Astrocyte of the spinal cord (primary cell): ENCODE measurements around the gene RAI14.

Experiments
- DNase-seq: peaks from one replicate; pipeline ENCODE4 v3.0.0; 2011; ENCODE audit warnings: low read depth, low spot score
- H3K4me3 ChIP-seq: 2 replicates; pipeline ENCODE4 v1.5.1; 2011; ENCODE audit warnings: low read depth, mild to moderate bottlenecking, low read length, moderate library complexity
- CTCF ChIP-seq: IDR thresholded peaks from 2 replicates; pipeline ENCODE4 v1.5.1; 2012; ENCODE audit warnings: low read depth, mild to moderate bottlenecking, low read length, inconsistent platforms
- in situ Hi-C: cut with HindIII; loops from 2 replicates; pipeline ENCODE4 v1.10.0; 2017; ENCODE audit warnings: low sequenced_read_pairs

Gene RAI14

GRCh38 chr5:34715711-34716110 is 59.6 kb downstream of the RAI14 start:
- peak; percentile 39 for DNase-seq
- in situ Hi-C loops = no loop called here
- no peak overlapping the region for H3K4me3 ChIP-seq
- TF ChIP-seq CTCF = no peak

- H3K4me3 ChIP-seq = no peak overlapping the region
- DNase-seq = no peak
- in situ Hi-C loops = no loop called here
- no peak for TF ChIP-seq CTCF
These were observed 60.9 kb downstream of the RAI14 start for GRCh38 chr5:34716986-34717385.

DNA sequence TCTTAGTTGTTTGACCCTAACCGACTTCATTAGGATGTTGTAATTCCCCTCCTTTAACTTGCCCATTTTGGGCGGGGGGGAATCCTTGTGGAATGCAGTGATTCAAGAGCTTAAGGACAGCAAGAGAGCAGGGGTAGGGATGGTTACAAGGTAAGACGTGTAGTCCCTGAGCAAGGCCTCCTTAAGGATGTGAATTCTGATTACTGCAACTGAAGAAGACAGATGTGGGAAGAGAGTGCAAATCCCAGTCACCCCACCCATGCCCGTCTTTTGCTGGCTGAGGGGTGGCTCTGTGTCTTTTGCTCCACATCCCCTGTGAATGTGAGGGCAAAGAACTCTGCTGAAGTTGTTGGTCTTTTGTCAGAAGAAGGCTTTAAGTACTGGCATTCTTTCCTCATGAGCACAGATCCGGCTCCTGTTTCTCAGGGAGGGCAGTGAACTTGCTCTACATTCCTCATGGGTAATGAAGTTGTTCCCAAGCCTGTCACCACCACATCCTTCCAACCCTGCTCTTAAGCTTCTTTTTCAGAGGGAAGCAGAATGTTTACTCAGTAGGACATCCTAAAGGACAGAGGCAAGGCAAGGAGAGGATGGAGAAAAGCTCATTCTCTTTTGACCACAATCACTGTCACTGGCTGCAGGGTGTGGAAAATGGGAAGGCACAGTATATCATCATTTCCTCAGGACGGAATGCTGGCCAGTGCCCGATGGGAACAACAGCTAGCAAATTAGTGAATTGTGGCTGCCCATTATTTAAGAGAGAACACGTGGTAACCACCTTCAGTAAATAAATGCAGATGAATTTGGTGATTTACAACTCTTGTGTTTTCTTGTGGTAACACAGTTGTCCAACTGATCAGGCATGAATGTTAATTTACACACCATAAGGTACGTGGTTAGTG is 61.5 kb downstream of the RAI14 start:
- no peak overlapping the region for H3K4me3 ChIP-seq
- TF ChIP-seq CTCF = no peak
- in situ Hi-C loops = no loop called here
- peak; percentile 98 for DNase-seq

DNA sequence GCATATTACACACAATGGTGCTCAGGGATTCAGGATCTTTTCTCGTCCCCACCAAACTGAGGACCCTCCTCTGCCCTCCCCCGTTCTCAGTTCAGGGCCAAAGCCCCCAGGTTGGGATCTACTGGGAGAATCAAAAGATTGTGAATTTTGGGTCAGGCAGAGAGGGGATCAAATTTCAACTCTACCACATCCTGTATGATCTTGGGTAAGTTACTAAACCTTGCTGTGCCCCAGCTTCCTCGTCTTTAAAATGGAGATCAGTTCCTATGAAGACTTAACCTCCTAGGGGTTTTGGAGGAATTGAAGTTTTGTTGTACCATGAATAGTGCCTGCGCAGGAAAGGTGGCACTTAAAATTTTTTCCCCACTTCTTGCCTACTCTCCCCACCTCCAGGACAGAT is 62.4 kb downstream of the RAI14 start:
- no peak for TF ChIP-seq CTCF
- H3K4me3 ChIP-seq = no peak overlapping the region
- peak; percentile 45 for DNase-seq
- in situ Hi-C loops = no loop called here

DNA sequence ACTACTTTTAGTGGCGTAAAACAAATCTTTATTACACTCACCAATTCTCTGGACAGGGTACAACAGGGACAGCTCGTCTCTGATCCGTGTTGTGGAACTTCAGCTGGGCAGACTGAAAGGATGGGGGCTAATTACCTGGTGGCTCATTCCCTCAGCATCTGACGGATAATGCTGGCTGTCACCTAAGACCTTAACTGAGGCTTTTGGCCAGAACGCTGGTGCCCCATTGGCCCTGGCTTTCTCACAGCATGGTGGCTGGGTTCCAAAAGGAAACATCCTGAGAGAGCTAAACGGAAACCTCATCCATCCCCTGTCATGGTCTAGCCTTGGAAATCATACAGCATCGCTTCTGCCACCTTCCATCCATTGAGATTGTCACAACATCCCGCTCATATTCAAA is 62.9 kb downstream of the RAI14 start:
- in situ Hi-C loops = no loop called here
- no peak for TF ChIP-seq CTCF
- no peak for DNase-seq
- H3K4me3 ChIP-seq = no peak overlapping the region

GRCh38 chr5:34721327-34721726 is 65.2 kb downstream of the RAI14 start:
- H3K4me3 ChIP-seq = no peak overlapping the region
- in situ Hi-C loops = no loop called here
- no peak for DNase-seq
- TF ChIP-seq CTCF = no peak

DNA sequence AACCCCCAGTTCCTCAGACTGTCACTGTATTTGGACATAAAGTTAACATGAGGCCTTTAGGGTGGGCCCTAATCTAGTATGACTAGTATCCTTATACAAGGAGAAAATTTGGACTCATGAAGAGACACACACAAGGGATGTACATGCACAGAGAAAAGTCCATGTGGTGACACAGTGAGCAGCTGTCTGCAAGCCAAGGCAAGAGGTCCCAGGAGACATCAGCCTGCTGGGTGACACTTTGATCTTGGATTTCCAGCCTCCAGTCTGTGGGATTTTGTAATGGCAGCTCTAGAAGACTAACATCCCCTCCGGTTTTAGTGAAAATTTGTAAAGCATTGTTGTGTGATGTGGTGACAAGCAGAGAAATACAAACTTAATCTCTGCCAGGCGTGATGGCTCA is 66.1 kb downstream of the RAI14 start:
- in situ Hi-C loops = no loop called here
- TF ChIP-seq CTCF = no peak
- no peak overlapping the region for H3K4me3 ChIP-seq
- DNase-seq = no peak
